ENCODE data around the gene ALDH5A1. TPM values are rescaled to one million over a fixed set of nuclear protein-coding genes. Genes with fewer than 3 reads are reported as not detected.

The ALDH5A1 gene
- total RNA-seq, 2 experiments from 2014 or later: 6.6 to 6.9 TPM

- ATAC-seq (ENCODE audit: low read depth) (no peak), DNase-seq (no peak)
- POLR2A ChIA-PET: no interaction called here
- no peak overlapping the region for H3K27ac Mint-ChIP-seq
- no peak overlapping the region for H3K4me3 Mint-ChIP-seq
- H3K4me1 Mint-ChIP-seq: peaks cover 6% of the 10 kb centered on the region
- no peaks in the 10 kb centered on the region for H3K9me3 Mint-ChIP-seq
- H3K36me3 Mint-ChIP-seq: no peaks in the 10 kb centered on the region
- H3K27me3 Mint-ChIP-seq: peaks cover 24% of the 10 kb centered on the region
Measured at GRCh38 chr6:24546439-24546838, 51.7 kb downstream of the ALDH5A1 start.

GRCh38 chr6:24547243-24547642, 52.5 kb downstream of the ALDH5A1 start:
- Mint-ChIP-seq H3K36me3 (no peaks in the 10 kb centered on the region), H3K4me3 (peak overlapping the region; percentile 9), H3K9me3 (no peaks in the 10 kb centered on the region), H3K27me3 (peaks cover 24% of the 10 kb centered on the region), H3K4me1 (peaks cover 6% of the 10 kb centered on the region), H3K27ac (no peak overlapping the region)
- DNase-seq (peak; percentile 52), ATAC-seq (ENCODE audit: low read depth) (peak; percentile 93)
- POLR2A ChIA-PET: no interaction called here

- POLR2A ChIA-PET: no interaction called here
- Mint-ChIP-seq H3K27me3 (peaks cover 27% of the 10 kb centered on the region), H3K27ac (no peak overlapping the region), H3K36me3 (no peaks in the 10 kb centered on the region), H3K4me1 (peaks cover 6% of the 10 kb centered on the region), H3K9me3 (no peaks in the 10 kb centered on the region), H3K4me3 (no peak overlapping the region)
- DNase-seq (no peak), ATAC-seq (ENCODE audit: low read depth) (no peak)
Measured at GRCh38 chr6:24549158-24549557, 54.4 kb downstream of the ALDH5A1 start.

DNA sequence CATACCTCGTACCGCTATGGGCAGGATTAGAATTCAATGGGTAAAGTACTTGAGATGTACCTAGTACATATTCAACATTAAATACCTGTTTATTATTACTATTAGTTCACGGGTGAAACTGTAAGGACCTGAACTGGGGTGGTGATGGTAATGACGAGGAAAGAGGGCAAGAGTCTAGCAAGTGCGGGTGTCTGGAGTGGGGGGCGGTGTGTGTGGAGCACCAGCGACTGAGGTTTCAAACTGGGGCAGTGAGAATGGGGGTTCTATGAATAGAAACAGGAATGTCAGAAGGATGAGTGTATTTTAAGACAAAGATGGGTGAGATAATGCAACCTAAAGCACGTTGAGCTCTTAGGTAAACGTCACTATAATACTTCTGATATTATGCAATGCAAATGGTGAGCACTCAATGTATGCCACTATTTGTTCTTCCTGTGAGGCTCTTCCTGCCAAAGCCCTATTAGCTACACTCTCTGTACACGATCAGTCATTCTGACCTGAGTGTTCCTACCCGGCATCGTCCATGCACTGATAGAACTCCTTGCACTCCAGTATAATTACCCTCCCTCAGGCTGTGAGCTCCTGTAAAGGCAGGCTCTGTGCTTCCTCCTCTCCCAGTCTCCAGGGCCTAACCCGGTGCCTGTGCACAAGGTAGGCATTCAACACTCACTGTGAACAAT, 55.0 kb downstream of the ALDH5A1 start:
- DNase-seq (no peak), ATAC-seq (ENCODE audit: low read depth) (no peak)
- Mint-ChIP-seq H3K27me3 (peaks cover 27% of the 10 kb centered on the region), H3K9me3 (no peaks in the 10 kb centered on the region), H3K36me3 (no peaks in the 10 kb centered on the region), H3K27ac (no peak overlapping the region), H3K4me1 (peaks cover 6% of the 10 kb centered on the region), H3K4me3 (no peak overlapping the region)
- POLR2A ChIA-PET: no interaction called here

DNA sequence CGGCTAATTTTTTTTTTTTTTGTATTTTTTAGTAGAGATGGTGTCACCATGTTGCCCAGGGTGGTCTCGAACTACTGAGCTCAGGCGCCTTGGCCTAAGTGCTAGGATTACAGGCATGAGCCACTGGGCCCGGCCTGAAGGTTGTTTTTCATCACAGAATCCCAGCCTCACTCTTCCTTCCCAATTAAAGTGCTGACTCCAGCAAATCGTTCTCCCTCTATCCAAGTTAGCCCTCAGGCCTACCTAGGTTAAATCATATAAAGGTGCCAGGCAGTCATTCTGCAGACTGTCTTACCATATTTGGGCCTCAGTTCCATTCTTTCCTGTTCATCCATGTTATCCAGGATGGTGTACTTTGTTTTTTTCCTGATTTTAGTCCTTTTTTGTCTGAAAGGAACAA, 56.4 kb downstream of the ALDH5A1 start:
- POLR2A ChIA-PET: no interaction called here
- Mint-ChIP-seq H3K4me1 (peaks cover 6% of the 10 kb centered on the region), H3K27me3 (peaks cover 22% of the 10 kb centered on the region)

DNA sequence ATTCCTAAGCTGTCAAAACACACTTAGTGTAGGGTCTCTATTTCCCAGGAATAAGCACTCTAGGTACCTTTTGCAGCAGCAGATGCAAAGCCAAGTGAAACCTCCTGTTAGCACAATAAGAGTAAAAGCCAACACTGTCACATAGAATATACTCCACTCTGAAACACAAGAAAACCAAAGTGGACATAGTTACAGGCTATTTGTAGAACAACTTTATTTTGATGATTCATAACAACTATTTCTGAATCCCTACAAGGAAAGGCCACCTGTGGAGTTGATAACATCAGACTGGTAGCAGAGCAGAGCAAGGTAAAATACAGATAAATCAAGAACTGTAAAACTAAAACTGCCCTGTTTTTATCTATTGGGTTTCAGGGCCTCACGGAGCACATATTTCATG, 59.7 kb downstream of the ALDH5A1 start:
- H3K27ac Mint-ChIP-seq: no peak overlapping the region
- no peaks in the 10 kb centered on the region for H3K4me1 Mint-ChIP-seq
- ATAC-seq (ENCODE audit: low read depth) (no peak), DNase-seq (no peak)
- H3K27me3 Mint-ChIP-seq: peaks cover 13% of the 10 kb centered on the region
- H3K9me3 Mint-ChIP-seq: no peaks in the 10 kb centered on the region
- POLR2A ChIA-PET: no interaction called here
- H3K36me3 Mint-ChIP-seq: no peaks in the 10 kb centered on the region
- H3K4me3 Mint-ChIP-seq: no peak overlapping the region

More for the DNA sequence above, 56.4 kb downstream of the ALDH5A1 start:
- no peak overlapping the region for H3K4me3 Mint-ChIP-seq
- no peaks in the 10 kb centered on the region for H3K36me3 Mint-ChIP-seq
- no peak for ATAC-seq (ENCODE audit: low read depth)
- H3K27ac Mint-ChIP-seq: no peak overlapping the region
- no peak for DNase-seq
- H3K9me3 Mint-ChIP-seq: no peaks in the 10 kb centered on the region

- POLR2A ChIA-PET: no interaction called here
- H3K27ac Mint-ChIP-seq: no peak overlapping the region
- H3K4me3 Mint-ChIP-seq: no peak overlapping the region
- DNase-seq (no peak), ATAC-seq (ENCODE audit: low read depth) (no peak)
- H3K9me3 Mint-ChIP-seq: no peaks in the 10 kb centered on the region
- no peaks in the 10 kb centered on the region for H3K36me3 Mint-ChIP-seq
- H3K27me3 Mint-ChIP-seq: peaks cover 19% of the 10 kb centered on the region
- no peaks in the 10 kb centered on the region for H3K4me1 Mint-ChIP-seq
Measured at GRCh38 chr6:24558516-24558915, 63.7 kb downstream of the ALDH5A1 start.

- no peaks in the 10 kb centered on the region for H3K36me3 Mint-ChIP-seq
- no peaks in the 10 kb centered on the region for H3K9me3 Mint-ChIP-seq
Measured at GRCh38 chr6:24564081-24564480, 69.3 kb downstream of the ALDH5A1 start.

DNA sequence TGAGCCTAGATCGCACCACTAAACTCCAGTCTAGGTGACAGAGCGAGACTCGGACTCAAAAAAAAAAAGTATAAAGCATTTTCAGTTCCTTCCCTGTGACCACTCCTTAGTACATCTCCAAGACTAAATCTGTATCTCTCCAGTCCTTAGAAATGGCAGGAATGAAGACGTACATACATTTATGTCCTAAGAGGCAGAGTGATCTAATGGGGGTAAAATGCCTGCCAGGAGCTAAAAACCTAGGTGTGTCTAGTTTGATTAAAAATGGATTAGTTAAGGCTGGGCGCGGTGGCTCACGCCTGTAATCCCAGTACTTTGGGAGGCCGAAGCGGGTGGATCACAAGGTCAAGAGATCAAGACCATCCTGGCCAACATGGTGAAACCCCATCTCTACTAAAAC, 70.4 kb downstream of the ALDH5A1 start:
- Mint-ChIP-seq H3K36me3 (no peaks in the 10 kb centered on the region), H3K27ac (no peak overlapping the region), H3K27me3 (peaks cover 14% of the 10 kb centered on the region), H3K4me1 (no peaks in the 10 kb centered on the region), H3K9me3 (no peaks in the 10 kb centered on the region), H3K4me3 (no peak overlapping the region)
- POLR2A ChIA-PET: no interaction called here
- DNase-seq: no peak
- ATAC-seq (ENCODE audit: low read depth): no peak

More at GRCh38 chr6:24564081-24564480, 69.3 kb downstream of the ALDH5A1 start:
- ATAC-seq (ENCODE audit: low read depth): no peak
- H3K4me1 Mint-ChIP-seq: no peaks in the 10 kb centered on the region
- peaks cover 18% of the 10 kb centered on the region for H3K27me3 Mint-ChIP-seq
- no peak overlapping the region for H3K4me3 Mint-ChIP-seq
- H3K27ac Mint-ChIP-seq: no peak overlapping the region
- POLR2A ChIA-PET: no interaction called here
- no peak for DNase-seq

DNA sequence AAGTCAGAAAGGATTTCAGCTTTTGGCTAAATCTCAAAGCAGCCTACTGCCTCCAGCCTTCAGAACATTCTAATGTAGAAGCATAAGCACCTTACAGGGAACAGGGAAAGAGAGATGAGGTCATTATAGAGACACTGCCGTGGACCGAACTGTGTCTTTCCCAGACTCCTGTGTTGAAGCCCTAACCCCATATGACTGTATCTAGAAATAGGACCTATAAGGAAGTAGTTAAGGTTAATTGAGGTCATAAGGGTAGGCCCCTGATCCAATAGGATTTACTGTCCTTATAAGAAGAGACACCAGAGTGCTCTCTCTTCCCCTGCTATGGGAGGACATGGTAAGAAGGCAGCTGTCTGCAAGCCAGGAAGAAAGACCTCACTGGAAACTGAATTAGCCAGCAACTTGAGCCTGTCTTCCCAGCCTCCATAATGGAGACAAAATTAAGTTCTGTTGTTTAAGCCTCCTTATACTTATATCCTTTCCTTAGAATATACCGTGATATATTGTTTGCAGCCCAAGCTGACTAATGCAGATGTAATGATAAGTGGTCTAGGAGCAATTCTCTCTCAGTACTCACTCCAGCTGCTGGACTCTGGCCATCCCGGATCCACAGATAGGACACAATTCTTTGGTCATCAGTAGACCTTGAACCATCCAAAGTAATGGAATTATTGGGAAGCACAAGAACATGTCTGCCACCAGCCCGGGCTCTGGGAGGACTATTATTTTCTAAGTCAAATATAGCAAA, 71.4 kb downstream of the ALDH5A1 start:
- DNase-seq (no peak), ATAC-seq (ENCODE audit: low read depth) (no peak)
- Mint-ChIP-seq H3K9me3 (no peaks in the 10 kb centered on the region), H3K4me1 (no peaks in the 10 kb centered on the region), H3K27ac (no peak overlapping the region), H3K27me3 (peaks cover 10% of the 10 kb centered on the region), H3K4me3 (no peak overlapping the region), H3K36me3 (no peaks in the 10 kb centered on the region)
- POLR2A ChIA-PET: no interaction called here

DNA sequence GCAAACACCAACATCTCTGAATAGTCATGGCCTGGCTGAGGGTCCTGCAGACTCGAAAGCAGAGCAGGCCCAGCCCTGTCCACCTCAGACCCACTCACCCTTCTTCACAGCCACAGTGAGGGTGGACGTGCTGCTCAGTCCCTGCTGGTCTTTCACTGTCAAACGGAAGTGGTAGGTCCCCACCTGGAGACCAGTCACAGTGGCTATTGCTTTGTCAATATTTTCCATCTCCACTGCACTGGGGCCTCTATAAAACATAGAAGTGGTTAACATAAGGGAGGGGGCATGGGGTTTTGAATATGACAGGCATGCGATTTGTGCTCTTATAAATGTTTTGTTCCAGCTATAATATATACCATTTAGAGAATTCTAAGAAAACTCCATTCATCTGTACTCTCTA, 73.9 kb downstream of the ALDH5A1 start:
- ATAC-seq (ENCODE audit: low read depth): no peak
- DNase-seq: no peak
- Mint-ChIP-seq H3K27ac (no peak overlapping the region), H3K9me3 (no peaks in the 10 kb centered on the region), H3K4me3 (no peak overlapping the region), H3K36me3 (no peaks in the 10 kb centered on the region), H3K4me1 (no peaks in the 10 kb centered on the region), H3K27me3 (peaks cover 18% of the 10 kb centered on the region)
- POLR2A ChIA-PET: no interaction called here

DNA sequence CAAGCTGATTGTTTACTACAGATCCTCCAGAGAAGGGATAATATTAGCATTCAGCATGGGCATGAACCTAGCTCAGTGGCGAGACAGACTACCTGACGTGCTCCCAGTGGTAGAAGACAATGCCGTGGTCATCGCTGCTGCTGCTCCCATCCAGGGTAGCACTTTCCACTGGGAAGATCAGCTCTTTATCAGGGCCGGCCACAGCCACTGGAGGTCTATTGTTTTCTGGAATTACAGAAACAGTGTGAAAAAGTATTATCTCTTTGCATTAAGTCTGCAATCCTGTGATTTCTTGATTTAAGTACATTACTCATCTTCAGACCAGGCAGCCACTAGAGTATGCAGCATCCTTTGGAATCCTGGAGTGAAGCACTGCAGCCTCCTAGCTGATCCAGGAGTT, 75.0 kb downstream of the ALDH5A1 start:
- Mint-ChIP-seq H3K4me3 (no peak overlapping the region), H3K36me3 (no peaks in the 10 kb centered on the region), H3K9me3 (no peaks in the 10 kb centered on the region), H3K27ac (no peak overlapping the region), H3K4me1 (no peaks in the 10 kb centered on the region), H3K27me3 (peaks cover 14% of the 10 kb centered on the region)
- POLR2A ChIA-PET: no interaction called here
- ATAC-seq (ENCODE audit: low read depth): no peak
- DNase-seq: no peak

DNA sequence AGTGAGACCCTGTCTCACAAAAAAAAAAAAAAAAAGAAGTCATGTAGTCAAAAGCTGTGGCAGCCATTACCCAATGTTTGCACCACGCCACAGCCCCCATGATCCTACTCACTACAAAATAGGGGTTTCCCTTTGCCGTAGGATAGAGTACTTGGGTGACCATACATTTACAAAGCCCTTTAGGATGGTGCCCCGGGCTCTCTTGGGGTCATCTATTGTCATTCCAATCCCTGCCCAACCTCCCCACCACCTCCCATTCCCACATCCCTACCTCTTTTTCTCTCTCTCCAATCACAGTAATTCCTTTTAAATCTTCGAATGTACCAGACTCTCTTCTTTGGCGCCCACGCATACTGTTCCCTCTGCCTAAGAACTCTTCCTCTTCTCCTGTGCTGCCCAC, 76.6 kb downstream of the ALDH5A1 start:
- Mint-ChIP-seq H3K4me1 (no peaks in the 10 kb centered on the region), H3K4me3 (no peak overlapping the region), H3K27me3 (peaks cover 12% of the 10 kb centered on the region), H3K36me3 (no peaks in the 10 kb centered on the region), H3K27ac (no peak overlapping the region), H3K9me3 (no peaks in the 10 kb centered on the region)
- ATAC-seq (ENCODE audit: low read depth): no peak
- DNase-seq: no peak
- POLR2A ChIA-PET: no interaction called here

DNA sequence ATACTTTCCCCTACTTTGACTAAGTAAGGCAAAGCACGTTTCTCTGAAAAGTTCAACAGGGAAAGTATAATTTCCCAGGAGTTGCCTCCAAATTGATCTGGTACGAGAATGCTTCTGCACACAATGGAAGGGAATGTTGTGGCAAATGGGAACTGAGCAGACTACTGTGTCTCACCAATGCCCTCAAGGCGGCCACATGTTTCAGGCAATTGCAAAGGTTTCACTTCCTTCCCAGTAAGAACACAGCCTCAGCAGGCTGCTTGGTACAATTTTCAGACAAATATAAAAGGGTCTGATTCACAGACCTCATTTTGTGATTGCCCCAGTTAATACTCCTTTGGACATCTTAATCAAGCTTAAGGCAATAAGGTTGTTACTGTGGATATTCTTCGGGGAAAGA, 80.0 kb downstream of the ALDH5A1 start:
- H3K27me3 Mint-ChIP-seq: peaks cover 16% of the 10 kb centered on the region
- ATAC-seq (ENCODE audit: low read depth) (no peak), DNase-seq (no peak)
- H3K36me3 Mint-ChIP-seq: no peaks in the 10 kb centered on the region
- H3K9me3 Mint-ChIP-seq: no peaks in the 10 kb centered on the region
- no peak overlapping the region for H3K4me3 Mint-ChIP-seq
- POLR2A ChIA-PET: no interaction called here
- H3K4me1 Mint-ChIP-seq: no peaks in the 10 kb centered on the region
- no peak overlapping the region for H3K27ac Mint-ChIP-seq

Data from activated naive CD8-positive, alpha-beta T cell treated with anti-CD3 and anti-CD28 coated beads, Interleukin-2, amount 10 ng/mL, durations not matched to agents 7 days and 5 days (primary cell).